Epithelial cell of esophagus (primary cell): ENCODE measurements around the gene MYO5B.
A peak's percentile ranks its signal among the peaks of the same experiment; 100 is the strongest.

Experiments used
- DNase-seq: peaks from one replicate; pipeline ENCODE4 v3.0.0; 2010; ENCODE audit warnings: low read depth
- H3K4me3 ChIP-seq: 2 replicates; pipeline ENCODE4 v1.5.1; 2011; ENCODE audit warnings: mild to moderate bottlenecking, low read length, control low read depth
- TF ChIP-seq, protein P1 (sequence below): IDR thresholded peaks from 2 replicates; pipeline ENCODE4 v1.5.1; 2011; ENCODE audit warnings: low read depth, mild to moderate bottlenecking, low read length, control low read depth, inconsistent platforms; ENCODE audit not compliant: insufficient read depth; ENCODE audit errors: missing control alignments

MYO5B gene

DNA sequence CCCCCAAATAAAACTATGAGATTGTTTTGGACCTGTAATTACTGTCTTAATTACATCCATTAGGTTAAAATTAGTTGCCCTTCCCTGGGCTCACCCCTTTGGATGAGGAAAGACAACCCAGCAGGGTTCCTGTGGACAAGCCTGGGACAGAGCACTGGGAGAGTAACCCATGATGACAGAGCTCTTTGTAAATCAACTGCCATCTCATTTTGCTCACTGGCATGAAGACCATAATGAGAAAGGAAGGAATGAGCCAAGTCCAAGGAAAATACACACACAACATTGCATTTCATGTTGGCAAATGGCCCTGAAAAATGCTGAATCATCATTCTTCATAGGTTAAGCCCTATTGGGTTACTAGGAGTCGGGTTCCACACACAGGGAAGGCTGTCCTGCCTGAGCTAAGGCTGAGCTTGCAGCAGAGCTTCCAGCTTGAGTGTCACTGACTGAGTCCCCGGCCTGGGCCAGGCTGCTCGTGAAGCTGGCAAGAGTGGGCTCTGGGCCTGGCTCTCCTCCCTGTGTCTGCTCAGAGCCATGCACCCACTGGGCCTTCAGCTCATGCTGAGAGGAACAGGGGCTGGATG lies 287.5 kb downstream of the MYO5B start:
- no peak overlapping the region for H3K4me3 ChIP-seq
- DNase-seq, result no peak
- TF ChIP-seq, protein P1, sequence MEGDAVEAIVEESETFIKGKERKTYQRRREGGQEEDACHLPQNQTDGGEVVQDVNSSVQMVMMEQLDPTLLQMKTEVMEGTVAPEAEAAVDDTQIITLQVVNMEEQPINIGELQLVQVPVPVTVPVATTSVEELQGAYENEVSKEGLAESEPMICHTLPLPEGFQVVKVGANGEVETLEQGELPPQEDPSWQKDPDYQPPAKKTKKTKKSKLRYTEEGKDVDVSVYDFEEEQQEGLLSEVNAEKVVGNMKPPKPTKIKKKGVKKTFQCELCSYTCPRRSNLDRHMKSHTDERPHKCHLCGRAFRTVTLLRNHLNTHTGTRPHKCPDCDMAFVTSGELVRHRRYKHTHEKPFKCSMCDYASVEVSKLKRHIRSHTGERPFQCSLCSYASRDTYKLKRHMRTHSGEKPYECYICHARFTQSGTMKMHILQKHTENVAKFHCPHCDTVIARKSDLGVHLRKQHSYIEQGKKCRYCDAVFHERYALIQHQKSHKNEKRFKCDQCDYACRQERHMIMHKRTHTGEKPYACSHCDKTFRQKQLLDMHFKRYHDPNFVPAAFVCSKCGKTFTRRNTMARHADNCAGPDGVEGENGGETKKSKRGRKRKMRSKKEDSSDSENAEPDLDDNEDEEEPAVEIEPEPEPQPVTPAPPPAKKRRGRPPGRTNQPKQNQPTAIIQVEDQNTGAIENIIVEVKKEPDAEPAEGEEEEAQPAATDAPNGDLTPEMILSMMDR, result no peak

DNA sequence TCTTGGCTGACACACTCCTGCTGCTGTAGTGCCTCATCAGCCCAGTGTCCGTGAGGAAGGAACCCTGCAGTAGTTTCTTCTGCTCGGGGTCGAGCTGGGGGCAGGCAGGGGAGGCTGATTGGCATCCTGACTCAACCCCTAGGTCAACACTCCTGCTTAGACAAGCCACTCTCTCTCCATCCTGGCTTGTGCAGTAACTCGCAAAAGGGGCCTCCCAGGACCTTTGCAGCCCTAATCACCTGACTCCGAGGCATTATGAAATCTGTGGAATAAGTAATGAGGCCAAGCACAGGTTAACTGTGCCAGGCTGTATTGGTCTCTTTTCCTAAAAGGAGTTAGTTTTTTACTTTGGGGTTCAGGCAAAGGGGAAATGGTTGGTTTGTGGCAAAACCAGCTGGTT lies 289.2 kb downstream of the MYO5B start:
- TF ChIP-seq, protein P1, result no peak
- no peak overlapping the region for H3K4me3 ChIP-seq
- DNase-seq, result no peak

DNA sequence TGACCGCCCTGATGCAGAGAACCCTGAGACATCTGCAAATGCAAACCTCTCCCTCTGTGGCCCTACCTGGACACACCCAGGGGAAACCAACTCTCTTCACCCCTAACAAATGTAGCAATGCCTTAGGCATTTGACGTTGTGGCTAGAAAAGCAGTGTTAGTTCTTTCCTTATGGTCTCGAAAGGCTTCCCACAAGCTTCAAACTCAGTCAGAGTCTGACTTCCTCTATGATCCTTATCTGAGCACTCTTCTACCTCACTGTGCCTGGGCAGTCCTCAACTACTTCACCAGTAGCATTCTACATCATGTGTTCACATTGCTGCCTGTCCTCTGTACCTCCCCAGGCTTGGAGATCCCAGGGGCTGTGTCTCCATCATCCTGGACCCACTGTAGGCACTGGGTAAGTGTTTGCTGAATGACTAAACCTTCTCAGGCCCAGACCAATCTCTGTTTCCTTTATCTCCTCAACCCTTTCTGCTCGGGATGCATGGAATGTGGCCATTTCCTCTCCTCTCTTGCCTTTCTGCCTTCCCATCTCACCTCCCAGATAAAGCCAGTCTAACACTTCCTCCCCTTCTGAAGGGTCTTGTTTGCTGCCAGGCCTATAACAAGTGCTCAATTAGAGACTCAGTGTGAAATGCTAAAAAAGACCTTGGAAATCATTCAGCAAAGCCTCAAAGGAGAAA lies 289.9 kb downstream of the MYO5B start:
- TF ChIP-seq, protein P1, result no peak
- DNase-seq, result no peak
- no peak overlapping the region for H3K4me3 ChIP-seq

DNA sequence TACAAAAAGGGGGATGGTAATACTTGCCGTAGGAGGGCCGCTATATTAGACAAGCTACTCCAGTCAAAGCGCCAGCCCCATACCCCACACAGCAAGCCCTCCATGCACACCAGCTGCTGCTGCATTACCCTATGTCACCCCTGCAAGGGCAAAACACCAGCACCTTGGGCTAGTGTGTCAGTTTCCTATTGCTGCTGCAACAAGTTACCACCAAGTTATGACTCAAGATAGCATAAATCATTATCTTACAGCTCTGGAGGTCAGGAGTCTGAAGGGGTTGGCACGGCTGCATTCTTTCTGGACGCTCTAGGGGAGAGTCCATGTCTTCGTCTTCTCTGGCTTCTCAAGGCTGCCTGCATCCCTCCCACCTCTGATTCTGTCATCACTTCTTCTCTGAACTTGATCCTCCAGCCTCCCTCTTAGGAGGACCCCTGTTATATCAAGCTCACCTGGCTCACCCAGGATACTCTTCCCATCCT lies 293.0 kb downstream of the MYO5B start:
- no peak overlapping the region for H3K4me3 ChIP-seq
- DNase-seq, result peak; percentile 27
- TF ChIP-seq, protein P1, result no peak

DNA sequence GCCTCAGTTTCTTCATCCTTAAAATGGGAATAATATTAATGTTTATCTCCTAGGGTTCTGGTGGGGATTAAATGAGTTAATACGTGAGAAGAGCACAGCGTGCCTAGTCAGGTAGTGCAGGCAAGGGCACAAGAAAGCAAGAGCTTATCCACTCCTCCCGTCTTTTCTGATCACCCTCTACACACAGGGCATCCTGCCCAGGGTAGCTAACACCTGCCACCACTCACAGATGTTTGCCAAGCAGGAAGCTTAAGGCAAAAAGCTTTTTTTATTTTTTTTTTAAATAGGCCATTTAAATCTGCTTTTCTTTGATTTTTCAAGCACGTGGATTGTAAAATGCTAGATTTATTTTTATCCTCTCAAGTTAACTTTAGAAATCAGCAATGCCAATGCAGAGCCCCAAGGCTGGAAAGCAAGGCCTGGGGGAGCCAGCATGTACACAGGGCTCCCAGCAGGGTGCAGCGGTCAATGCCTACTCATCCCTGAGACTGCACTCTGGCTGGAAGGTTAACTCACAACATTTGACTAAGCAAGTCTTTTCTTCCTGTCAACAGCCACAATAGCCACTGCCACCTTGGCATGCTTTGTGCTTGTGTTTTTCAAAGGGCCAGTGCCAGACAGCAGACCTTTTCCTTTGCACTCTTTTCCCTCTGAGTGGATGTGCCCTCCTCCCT lies 295.2 kb downstream of the MYO5B start:
- no peak for DNase-seq
- TF ChIP-seq, protein P1, result no peak
- H3K4me3 ChIP-seq, result no peak overlapping the region

DNA sequence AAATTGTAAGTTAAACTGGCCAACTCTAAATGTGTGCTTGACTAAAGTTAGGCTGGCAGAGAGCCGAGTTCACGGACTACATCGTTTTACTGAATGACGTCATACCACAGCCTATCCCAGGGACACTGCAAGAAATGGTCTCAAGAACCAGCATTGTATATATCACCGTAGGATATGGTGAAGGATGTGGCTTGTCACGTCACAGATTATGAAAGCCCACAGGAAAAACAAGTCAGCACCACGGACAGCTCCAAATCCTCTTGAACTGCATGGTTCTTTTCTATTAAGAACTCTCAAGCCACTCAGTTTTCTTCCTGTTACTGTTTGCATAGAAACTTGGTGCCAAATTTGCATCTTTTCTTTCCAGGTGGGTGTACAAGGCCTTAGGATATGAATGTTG lies 296.5 kb downstream of the MYO5B start:
- H3K4me3 ChIP-seq, result no peak overlapping the region
- peak; percentile 81 for DNase-seq
- TF ChIP-seq, protein P1, result no peak
